Activated naive CD8-positive, alpha-beta T cell treated with anti-CD3 and anti-CD28 coated beads, Interleukin-2, amount 50 U/mL, for 16 hours (primary cell): ENCODE measurements around the gene VIM.
"Not testable (repeated sequence)": the region's sequence is repeated elsewhere in the genome, so short reads cannot be mapped to it uniquely, and the experiment has no call there.

Source experiments
- DNase-seq: peaks from one replicate; pipeline ENCODE4 v3.0.0-alpha.2; 2020; ENCODE audit warnings: low read depth, low spot score

VIM gene

DNA sequence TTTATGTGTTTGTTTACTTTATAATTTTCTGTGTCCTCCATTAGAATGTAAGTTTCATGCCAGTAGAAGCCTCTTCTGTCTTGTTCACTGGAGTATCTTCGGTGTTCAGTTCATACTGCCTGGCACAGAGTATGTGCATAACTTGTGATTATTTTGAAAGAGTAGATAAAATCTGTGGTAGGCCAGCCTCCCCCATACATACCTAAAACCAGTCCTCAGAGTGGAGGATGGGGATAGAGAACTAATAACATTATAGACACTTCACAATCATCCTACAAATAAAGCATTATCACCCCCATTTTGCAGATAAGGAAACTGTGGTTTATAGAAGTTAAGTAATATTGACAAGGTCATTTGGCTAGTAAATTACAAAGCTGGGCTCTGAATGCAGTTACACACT, 28.0 kb downstream of the VIM start:
- no peak for DNase-seq

DNA sequence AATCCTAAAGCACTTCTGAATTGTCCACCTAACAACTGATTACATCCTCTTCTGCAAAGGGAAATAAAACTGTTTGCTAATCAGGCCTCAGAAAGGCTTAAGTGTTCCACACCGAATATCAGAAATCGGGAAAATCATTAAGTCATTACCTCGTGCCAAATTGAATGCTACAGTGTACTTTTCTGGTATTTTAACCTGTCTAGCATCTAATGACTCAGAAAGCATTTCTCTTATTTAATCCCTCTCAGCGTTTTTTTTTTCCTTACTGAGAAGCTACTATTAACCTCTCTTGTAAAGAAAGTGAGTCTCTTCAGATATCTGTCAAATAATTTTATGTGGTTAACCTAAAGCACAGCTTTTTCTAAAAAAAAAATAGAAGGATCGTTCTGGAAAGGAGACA, 28.6 kb downstream of the VIM start:
- DNase-seq: no peak

DNA sequence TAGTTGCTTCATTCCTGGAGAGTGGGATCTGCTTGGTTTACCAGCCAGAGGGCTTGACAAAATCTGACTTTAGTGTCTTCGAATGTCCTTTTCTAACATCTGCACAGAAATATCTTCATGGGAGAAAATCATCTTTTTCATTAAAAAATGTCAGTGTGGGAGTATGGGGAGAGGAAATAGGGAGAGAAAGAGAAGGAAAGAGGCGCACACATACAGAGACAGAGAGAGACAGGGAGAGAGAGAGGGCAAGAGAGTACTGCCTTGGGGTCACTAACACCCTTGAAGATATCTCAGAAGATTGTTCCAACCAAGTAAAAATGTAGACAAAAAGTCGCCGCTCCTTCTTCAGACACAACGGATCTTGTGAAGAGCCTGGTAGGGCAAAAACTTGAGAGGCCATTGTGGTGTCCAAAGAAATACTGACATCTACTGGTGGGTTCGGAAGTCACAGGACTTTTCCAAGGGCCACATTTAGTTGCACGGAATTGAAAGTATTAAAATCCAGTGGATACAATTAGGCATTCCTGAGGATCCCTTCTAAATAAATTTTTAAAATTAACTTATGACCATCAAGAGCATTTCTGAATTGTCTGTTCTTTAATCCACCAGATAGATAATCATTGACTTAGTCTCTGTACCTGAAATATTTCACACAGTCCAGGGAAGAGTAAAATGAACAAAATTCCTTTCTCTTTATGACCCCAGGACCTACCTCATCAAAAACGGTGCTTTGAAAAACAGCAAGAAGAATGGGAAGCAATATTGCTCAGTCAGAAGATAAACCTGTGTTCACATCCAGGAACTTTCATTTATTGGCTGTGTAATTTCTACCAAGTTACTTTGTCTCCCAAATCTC, 29.7 kb downstream of the VIM start:
- peak; percentile 7 for DNase-seq

DNA sequence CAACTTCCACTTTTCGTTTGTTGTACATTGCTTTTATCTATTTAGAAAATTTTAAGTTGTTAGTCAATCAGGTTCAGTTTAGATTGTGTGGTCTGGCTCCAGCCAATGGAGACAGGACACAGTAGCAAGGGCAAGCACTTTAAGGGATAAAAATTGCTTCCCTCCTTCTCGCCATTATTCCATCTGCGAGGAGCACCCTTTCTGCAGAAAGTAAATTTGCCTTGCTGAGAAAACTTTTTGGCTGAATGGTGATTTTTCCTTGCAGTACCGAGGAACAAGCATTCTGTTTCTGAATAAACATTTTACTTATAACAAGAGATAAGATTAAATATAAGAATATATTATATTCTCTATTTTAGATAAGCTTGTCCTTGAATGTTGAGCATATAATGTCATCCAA, 34.5 kb downstream of the VIM start:
- DNase-seq: no peak

DNA sequence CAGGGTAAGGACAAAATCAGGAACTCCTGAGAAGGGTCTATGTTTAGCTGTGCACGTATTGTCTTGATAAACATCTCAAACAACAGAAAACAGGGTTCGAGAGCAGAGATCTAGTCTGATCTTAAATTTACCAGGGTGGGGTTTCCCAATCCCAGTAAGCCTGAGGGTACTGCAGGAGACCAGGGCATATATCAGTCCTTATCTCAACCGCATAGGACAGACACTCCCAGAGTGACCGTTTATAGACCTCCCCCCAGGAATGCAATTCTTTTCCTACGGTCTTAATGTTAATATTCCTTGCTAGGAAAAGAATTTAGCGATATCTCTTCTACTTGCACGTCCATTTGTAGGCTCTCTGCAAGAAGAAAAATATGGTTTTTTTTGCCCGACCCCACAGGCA, 35.5 kb downstream of the VIM start:
- DNase-seq: no peak

DNA sequence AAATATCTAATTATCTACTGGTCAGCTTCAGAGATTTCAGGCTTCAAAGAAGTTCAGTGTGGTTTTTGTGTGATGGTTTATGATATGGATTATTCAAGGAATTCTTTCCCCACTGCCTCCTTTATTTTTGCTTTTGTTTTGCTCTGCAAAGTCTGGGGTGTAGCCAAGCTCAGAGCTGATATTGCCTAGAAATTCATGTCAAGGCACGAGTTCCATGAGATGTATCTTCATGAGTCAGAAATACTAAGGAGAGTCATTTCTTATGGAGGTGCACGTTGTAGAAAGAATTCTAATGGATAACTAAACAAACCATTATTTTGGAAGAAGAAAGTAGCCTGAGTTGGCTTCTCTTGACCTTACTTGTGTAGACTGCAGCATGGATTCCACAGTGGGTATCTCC, 37.4 kb downstream of the VIM start:
- no peak for DNase-seq

DNA sequence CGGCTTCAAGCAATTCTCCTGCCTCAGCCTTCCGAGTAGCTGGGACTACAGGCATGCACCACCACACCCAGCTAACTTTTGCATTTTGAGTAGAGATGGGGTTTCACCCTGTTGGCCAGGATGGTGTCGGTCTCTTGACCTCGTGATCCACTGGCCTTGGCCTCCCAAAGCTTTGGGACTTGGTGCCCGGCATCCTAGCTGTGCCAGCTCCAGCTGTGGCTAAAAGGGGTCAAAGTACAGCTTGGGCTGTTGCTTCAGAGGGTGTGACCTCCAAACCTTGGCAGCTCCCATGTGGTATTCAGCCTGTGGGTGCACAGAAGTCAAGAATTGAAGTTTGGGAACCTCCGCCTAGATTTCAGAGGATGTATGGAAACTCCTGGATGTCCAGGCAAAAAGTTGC, 38.5 kb downstream of the VIM start:
- not testable (repeated sequence) for DNase-seq

DNA sequence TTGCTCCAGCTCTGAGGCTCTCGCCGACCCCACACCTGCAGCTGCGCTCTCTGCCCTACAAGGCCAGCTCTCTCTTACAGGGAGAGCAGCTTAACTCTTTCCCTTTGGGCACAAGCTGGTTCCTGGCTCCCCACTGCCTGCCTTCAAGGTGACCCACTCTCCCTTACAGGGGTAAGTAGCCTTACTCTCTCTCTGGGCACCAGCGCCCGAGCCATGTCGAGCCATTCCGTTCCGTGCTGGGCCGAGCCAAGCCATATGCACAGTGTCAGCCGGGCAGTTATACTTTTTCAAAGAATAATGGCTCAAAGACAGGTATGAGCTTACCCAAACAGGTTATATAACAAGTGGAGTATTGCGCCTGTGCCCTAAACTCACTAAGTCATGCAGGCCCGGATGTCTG, 44.6 kb downstream of the VIM start:
- DNase-seq: no peak

DNA sequence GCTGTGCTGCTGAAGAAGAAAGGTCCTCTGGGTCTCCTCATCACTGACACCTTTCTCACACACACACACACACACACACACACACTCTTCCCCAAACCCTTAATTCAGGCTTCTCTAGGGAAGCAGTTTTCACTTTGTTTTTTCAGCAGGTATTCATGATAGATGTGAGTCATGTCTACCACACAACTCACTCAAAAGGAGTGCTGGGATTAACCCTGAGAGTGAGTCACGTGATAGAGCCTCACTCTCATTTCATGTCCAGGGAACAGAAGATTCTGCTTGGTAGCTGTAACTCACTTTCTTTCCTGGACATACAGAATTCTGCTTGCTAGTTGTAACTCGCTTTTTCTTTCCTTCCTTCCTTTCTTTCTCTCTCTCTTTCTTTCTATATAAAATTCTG, 45.4 kb downstream of the VIM start:
- DNase-seq: no peak

DNA sequence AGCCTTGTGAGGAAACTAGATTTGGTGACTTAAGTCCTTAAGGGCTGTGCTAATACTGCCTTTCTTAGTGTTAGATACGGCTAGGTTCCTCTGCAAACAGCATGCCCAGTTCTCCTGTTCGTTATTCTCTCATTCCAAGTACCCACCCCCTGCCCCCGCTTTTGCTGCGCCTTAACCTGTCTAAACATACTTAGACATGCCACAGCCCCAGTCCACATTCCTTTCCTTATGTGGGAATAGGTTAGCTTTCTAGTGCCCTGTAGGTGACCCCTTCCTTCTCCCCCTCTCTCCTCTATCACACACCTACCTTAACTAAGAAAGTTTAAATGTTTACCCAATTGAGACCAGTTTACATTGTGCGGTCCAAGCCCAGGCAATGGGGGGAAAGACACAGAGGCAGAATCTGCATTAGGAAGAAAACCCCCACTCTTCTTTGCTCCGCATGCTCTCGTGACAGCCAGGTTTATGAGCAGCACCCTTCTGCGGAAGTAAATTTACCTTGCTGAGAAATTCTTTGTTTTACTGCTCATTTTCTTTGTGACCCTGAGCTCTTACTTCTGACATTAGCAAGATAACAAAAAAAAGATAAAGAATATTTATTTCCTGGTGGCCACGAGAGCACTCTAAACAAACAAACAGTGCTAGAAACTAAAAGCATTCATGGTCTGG, 48.8 kb downstream of the VIM start:
- DNase-seq: no peak

DNA sequence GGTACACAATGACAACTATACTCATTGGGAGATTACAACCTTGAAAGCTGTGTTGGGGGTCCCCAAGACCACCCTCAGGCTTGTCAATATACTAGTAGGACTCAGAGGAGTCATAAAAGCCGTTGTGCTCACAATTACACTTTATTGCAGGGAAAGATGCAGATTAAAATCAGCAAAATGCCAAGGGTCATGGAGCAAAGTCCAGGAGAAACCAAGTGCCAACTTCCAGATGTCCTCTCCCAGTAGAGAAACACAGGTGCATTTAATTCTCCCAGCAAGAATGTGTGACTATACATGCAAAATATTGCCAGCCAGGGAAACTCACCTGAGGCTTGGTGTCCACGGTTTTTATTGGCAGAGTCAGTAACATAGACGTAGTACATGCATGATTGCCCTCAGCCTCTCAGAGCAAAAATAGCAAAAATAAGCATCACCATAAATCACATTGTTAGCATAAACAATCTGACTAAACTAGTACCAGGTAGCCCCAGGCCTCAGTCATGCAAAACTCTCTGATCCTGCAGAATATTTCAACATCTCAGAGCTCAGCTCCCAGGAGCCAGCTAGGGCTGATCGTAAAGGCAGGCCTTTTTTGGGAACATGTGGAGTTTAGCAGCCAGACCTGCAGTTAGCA, 50.7 kb downstream of the VIM start:
- no peak for DNase-seq

DNA sequence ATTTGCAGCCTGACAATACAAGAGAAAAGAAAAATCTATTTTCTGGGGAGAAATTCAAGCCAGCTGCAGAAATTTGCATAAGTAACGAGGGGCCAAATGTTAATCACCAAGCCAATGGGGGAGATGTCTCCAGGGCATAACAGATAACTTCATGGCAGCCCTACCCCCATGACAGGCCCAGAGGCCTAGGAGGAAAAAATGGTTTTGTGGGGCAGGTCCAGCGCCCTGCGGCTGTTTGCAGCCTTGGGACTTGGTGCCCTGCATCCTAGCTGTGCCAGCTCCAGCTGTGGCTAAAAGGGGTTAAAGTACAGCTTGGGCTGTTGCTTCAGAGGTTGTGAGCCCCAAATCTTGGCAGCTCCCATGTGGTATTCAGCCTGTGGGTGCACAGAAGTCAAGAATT, 54.3 kb downstream of the VIM start:
- no peak for DNase-seq

DNA sequence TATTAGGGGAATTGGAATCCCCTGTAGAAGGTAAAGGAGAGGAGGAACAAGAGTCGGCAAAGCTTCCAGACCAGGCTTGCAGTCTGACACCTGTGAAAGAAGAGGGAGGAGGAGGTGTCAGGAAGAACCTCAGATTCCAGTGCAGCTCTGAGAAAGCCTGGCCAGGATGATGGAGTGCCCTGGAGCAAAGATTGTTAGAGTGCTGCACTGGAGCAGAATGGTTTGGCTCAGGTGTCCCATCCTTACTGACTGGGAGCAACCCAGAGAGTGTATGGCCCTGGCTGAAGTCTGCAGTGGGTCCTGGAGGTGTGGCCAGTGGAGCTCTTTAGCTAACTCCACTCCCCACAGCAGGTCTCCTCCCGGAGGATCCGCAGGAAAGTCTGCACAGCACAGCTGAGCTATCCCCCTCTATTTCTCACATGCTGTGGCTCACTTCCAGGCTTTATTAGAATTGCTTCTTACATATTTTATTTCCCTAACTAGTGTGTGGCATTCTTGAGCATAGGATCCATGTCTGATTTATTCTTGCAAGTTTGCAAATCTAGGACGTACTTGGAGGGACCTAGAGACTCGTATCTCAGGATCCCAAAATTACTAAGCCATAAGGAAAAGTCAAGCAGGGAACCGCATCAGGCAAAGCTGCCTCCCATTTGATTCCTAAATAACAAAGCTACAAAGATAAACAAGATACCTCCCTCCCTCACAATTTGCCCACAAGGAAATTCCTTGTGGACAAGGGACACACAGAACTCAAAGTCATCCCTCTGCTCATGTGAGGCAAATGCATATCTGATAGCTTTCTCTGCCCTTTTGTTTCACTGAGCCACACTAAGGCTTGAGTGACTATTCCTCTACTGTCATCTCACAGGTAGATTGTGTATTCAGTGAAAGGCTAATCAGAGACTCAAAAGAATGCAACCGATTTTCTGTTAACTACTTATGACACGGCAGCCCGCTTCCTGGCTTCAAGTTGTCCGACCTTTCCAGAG, 58.8 kb downstream of the VIM start:
- DNase-seq: no peak
